Activated CD8-positive, alpha-beta T cell treated with anti-CD3 and anti-CD28 coated beads, Interleukin-2, amount 10 ng/mL, durations not matched to agents 7 days and 5 days (primary cell): ENCODE results near the gene AQP12A. TPM values are rescaled to one million over a fixed set of nuclear protein-coding genes. Genes with fewer than 3 reads are reported as not detected.
"Not testable (repeated sequence)": the region's sequence is repeated elsewhere in the genome, so short reads cannot be mapped to it uniquely, and the experiment has no call there.

ENCODE experiments used
- ATAC-seq: fragments of 150-1000 bp; cut with Tn5 transposase; one replicate; pipeline ENCODE4 v1.10.0; 2021; ENCODE audit warnings: moderate library complexity
- CTCF ChIA-PET: fragments of 350-600 bp; sonication (Branson Sonifier 250); formaldehyde crosslinking; loops from one replicate; lab custom pipeline; 2021; ENCODE audit warnings: antibody characterized with exemption; lab: Charles Lee
- POLR2A ChIA-PET: fragments of 350-600 bp; sonication (Branson Sonifier 250); formaldehyde crosslinking; loops from one replicate; lab custom pipeline; 2021; ENCODE audit warnings: antibody characterized with exemption; lab: Charles Lee
- DNase-seq: peaks from one replicate; pipeline ENCODE4 v3.0.0-alpha.2; 2020
- H3K27ac Mint-ChIP-seq: one replicate; pipeline ENCODE4 v1.8.0; 2021; ENCODE audit warnings: mild to moderate bottlenecking, mixed read lengths
- H3K27me3 Mint-ChIP-seq: one replicate; pipeline ENCODE4 v1.8.0; 2021; ENCODE audit warnings: low read depth, mixed read lengths
- H3K36me3 Mint-ChIP-seq: one replicate; pipeline ENCODE4 v1.8.0; 2021; ENCODE audit warnings: low read depth, mixed read lengths
- H3K4me1 Mint-ChIP-seq: one replicate; pipeline ENCODE4 v1.8.0; 2021; ENCODE audit warnings: low read depth, mixed read lengths
- H3K4me3 Mint-ChIP-seq: one replicate; pipeline ENCODE4 v1.8.0; 2021; ENCODE audit warnings: mild to moderate bottlenecking, mixed read lengths
- H3K9me3 Mint-ChIP-seq: one replicate; pipeline ENCODE4 v1.8.0; 2022; ENCODE audit warnings: mixed read lengths; ENCODE audit not compliant: insufficient read depth
- total RNA-seq, 2 experiments: library from RNA; stranded (reverse); gene quantifications; one replicate each; pipeline ENCODE4 v1.2.3, GENCODE V29; 2021

AQP12A gene
- total RNA-seq, 2 experiments from 2014 or later: not detected

DNA sequence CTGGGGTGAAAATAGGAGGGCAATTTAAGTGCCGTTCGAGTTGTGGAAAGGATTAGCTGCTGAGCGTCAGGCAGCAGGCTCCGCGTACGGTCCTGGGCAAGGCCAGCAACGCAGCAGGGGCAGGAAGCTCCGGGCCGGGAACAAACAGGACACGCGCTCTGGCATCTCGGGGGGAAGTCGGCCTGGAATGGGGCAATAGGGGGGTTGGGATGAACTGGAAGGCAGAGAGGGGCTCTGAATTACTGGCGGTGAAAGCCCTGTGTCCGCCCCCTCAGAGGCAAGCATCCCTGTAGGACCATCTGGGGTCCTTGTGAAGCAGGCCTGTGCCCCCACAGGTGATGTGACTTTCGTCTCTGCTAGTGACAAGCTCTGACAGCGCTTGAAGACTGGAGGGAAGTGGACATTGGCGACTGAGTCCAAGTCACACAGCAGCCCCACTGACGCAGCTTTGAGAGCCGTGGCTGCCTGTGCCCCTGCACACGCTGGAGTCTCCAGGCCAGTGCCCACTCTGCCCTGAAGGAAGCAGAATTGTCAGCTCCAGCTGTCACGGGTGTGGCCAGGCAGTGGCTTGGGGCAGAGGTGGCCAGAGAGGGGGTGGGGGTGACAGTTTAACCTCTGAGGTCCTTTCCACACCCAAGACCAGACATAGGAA lies 44.0 kb upstream of the AQP12A start:
- Mint-ChIP-seq H3K36me3 (no peaks in the 10 kb centered on the region), H3K4me3 (no peak overlapping the region), H3K9me3 (no peaks in the 10 kb centered on the region), H3K4me1 (peaks cover 12% of the 10 kb centered on the region), H3K27ac (no peak overlapping the region), H3K27me3 (peaks cover 33% of the 10 kb centered on the region)
- ATAC-seq (no peak), DNase-seq (peak; percentile 15)
- ChIA-PET CTCF (no interaction called here), POLR2A (no interaction called here)

DNA sequence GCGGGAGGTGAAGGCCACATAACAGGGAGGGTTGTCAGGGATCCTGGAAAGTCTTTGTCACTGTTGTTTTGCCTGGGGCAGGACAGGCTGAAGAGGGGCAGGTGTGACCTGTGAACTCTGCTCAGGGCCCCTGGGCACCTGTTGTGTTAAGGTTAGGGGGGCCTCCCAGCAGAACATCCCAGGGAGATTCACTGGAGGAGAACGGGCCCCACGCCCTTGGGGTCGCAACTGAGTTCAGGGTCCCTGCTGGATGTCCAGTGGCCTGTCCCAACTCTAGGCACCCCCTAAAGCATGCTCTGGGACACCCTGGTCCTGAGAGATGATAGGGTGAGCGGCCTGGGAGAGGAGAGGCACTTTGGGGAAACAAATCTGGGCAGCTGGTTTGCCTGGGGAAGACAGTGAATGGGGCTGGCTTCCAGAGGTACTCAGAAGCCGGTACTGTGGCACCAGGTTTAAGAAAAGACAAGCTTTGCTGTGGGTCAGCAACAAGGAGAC lies 43.5 kb upstream of the AQP12A start:
- H3K4me1 Mint-ChIP-seq: peaks cover 12% of the 10 kb centered on the region
- no peaks in the 10 kb centered on the region for H3K36me3 Mint-ChIP-seq
- ChIA-PET POLR2A (no interaction called here), CTCF (no interaction called here)
- peaks cover 34% of the 10 kb centered on the region for H3K27me3 Mint-ChIP-seq
- ATAC-seq: no peak
- DNase-seq: peak; percentile 13
- H3K9me3 Mint-ChIP-seq: no peaks in the 10 kb centered on the region
- no peak overlapping the region for H3K27ac Mint-ChIP-seq
- no peak overlapping the region for H3K4me3 Mint-ChIP-seq

DNA sequence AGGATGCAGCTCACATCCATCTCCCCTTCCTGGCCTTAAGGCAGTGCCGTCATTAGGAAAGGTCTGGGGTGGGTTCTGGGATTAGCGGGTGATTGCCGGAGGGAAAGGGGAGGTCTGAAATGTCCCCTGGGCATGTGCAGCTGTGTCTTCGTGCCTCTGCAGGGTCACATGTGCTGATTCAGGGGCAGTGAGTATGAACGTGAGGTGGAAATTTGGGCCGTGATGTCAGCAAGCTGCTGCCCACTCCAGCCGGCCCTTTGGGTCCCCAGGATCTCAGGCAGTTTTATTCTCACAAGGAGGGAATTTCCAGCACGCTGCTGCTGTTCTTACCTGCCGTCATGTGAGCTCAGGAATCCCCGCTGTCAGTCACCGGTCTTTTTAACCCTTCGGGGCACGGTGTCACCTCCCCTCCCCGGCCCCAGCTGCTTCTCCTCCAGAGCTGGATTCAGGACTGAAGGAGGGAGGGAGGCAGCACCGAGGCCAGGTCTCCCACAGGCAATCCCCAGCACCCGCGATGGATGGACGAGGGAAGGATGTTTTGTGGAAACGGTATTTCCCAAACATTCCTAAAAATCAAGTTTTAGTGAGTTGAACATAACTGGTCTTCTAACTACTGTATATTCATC lies 42.9 kb upstream of the AQP12A start:
- no peaks in the 10 kb centered on the region for H3K9me3 Mint-ChIP-seq
- H3K27me3 Mint-ChIP-seq: peaks cover 34% of the 10 kb centered on the region
- no peak overlapping the region for H3K27ac Mint-ChIP-seq
- POLR2A ChIA-PET: no interaction called here
- DNase-seq (peak; percentile 19), ATAC-seq (no peak)
- peaks cover 12% of the 10 kb centered on the region for H3K4me1 Mint-ChIP-seq
- no peaks in the 10 kb centered on the region for H3K36me3 Mint-ChIP-seq
- H3K4me3 Mint-ChIP-seq: no peak overlapping the region
- CTCF ChIA-PET: interaction anchor here (0.8 kb wide), 1 partner anchor 135 kb away, joined by 3 read pairs; no protein-coding TSS in a partner anchor

DNA sequence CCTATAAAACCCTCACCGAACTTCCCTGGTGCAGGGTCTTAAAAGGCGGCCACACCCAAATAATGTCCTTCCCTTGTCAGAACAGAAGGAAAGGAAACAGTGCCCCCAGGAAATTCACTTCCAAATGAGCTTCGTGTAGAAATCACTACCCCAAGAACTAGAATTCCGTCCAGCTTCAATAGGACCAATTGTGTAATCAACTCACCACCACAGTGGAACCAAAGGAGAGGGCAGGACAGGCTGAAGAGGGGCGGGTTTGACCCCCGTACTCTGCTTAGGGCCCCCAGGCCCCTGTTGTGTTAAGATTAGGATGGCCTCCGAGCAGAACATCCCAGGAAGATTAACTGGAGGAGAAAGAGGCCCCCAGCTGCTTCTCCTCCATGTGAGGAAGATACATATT lies 42.3 kb upstream of the AQP12A start:
- Mint-ChIP-seq H3K9me3 (no peaks in the 10 kb centered on the region), H3K4me3 (no peak overlapping the region), H3K4me1 (peaks cover 12% of the 10 kb centered on the region), H3K27me3 (peaks cover 36% of the 10 kb centered on the region), H3K27ac (no peak overlapping the region), H3K36me3 (no peaks in the 10 kb centered on the region)
- CTCF ChIA-PET: interaction anchor here (0.8 kb wide), 1 partner anchor 135 kb away, joined by 3 read pairs; no protein-coding TSS in a partner anchor
- POLR2A ChIA-PET: no interaction called here
- DNase-seq (peak; percentile 11), ATAC-seq (no peak)

DNA sequence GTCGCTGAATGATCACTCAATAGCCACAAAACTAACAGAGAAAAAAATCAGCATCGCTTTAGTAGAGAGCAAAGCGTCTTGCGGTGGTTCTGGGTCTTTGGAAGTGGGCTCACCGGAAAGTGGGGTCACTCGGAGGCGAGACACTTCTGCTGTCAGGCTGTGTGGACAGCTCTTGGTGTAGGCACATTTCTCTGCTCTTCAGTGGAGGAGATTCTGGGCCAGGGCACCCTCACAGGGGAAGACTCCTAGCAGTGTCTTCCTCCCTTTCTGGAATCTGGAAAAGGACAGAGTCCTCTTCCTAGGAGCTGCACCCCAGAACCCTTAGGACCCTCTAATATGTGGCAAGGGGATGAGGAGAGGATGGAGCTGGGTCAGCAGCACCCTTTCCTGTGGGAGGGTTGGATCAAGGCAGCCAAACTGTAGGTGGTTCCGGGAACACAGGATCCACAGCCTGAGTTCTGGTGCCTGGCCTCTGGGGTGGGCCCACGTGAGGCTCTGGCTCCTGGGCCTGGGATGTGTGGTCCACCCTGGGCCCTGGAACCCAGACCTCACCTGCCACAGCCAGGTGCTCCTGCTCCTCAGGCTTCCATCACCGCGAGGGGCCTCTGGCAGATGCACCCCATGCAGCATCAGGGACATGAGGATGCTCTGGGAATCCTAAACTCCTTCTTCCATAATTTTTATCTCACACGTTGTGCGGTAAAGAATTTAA lies 41.3 kb upstream of the AQP12A start:
- POLR2A ChIA-PET: no interaction called here
- DNase-seq (peak; percentile 19), ATAC-seq (no peak)
- CTCF ChIA-PET: no interaction called here
- Mint-ChIP-seq H3K27ac (no peak overlapping the region), H3K4me1 (peaks cover 15% of the 10 kb centered on the region), H3K9me3 (no peaks in the 10 kb centered on the region), H3K36me3 (no peaks in the 10 kb centered on the region), H3K4me3 (no peak overlapping the region), H3K27me3 (peaks cover 47% of the 10 kb centered on the region)

DNA sequence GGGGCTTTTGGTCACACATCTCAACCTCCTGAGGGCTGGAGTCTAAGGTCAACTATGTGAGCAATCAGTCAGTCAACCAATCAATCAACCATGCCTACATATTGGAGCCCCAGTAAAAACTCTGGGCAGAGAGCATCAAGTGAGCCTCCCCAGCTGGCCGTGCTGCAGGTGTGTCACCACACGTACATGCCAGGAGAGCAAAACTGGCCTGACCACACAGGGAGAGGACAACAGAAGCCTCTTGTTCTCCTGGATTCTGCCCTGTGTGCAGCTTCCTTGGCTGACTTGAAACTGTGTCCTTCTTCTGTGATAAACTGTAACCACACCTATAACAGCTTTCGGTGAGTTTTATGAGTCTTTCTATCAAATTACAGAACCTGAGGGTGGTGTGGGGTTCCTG lies 40.5 kb upstream of the AQP12A start:
- H3K27me3 Mint-ChIP-seq: peaks cover 48% of the 10 kb centered on the region

DNA sequence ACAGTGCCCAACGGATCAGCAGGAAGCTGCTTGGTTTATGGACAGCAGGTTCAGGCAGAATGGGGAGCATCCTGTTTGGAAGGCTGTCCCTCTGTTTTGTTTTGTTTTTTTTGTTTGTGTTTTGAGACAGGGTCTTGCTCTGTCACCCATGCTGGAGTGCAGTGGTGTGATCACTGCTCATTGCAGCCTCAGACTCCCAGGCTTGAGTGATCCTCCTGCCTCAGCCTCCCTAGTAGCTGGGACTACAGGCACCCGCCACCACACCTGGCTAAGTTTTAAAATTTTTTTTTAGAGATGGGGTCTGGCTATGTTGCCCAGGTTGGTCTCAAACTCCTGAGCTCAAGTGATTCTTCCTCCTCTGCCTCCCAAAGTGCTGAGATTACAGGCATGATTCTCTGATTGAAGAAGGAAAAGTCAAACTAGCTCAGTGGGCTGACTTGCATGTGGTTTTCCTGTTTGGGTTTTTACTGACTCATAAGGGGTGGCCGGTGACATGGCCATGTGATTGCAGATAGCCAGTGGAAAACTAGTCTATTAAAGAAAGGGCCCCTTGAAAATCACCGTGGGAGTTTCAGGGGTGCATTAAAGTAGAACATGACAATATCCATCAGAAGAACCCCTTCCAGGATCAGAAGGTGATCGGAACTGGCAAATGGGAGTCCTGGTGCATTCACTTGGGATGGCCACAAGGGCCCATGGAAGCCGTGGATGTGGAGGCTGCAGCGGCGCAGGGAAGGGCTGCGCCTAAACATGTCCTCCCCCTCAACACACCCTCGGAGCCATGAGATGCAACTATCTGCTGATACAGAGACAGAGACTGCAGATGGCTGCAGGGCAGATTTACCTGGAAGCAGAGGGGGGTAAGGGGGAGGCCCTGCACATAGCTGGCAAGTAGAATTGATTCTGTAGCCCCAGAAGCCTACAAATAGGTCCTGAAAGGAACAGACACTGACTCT lies 35.5 kb upstream of the AQP12A start:
- CTCF ChIA-PET: interaction anchor here (0.9 to 1.5 kb wide), 5 partner anchors 31 to 142 kb away, joined by 3 to 7 read pairs (median 4); partner anchors contain the start of genes CAPN10 and GPR35

More for the DNA sequence above, 40.5 kb upstream of the AQP12A start:
- no peaks in the 10 kb centered on the region for H3K36me3 Mint-ChIP-seq
- ChIA-PET POLR2A (no interaction called here), CTCF (interaction anchor here (1.0 kb wide), 1 partner anchor 137 kb away, joined by 3 read pairs; no protein-coding TSS in a partner anchor)
- DNase-seq (no peak), ATAC-seq (no peak)
- H3K4me3 Mint-ChIP-seq: no peak overlapping the region
- H3K9me3 Mint-ChIP-seq: no peaks in the 10 kb centered on the region
- H3K27ac Mint-ChIP-seq: no peak overlapping the region
- peaks cover 17% of the 10 kb centered on the region for H3K4me1 Mint-ChIP-seq

DNA sequence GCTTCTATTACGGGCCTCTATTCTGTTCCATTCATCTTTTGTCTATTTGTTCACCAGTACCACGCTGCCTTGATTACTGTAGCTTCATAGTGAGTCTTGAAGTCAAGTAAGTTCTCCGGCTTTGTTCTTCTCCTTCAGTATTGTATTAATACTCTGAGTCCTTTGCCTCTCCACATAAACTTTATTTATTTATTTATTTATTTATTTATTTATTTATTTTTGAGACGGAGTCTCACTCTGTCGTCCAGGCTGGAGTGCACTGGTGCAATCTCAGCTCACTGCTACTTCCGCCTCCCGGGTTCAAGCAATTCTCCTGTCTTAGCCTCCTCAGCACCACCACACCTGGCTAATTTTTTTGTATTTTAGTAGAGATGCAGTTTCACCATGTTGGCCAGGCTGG lies 31.8 kb upstream of the AQP12A start:
- H3K27ac Mint-ChIP-seq, DNase-seq, H3K9me3 Mint-ChIP-seq, CTCF ChIA-PET, H3K4me3 Mint-ChIP-seq, H3K36me3 Mint-ChIP-seq, ATAC-seq: not testable (repeated sequence)
- H3K4me1 Mint-ChIP-seq: peaks cover 22% of the 10 kb centered on the region
- POLR2A ChIA-PET: interaction anchor here (0.6 kb wide), 1 partner anchor 1820 kb away, joined by 3 read pairs; no protein-coding TSS in a partner anchor
- H3K27me3 Mint-ChIP-seq: peaks cover 49% of the 10 kb centered on the region

More for the DNA sequence above, 35.5 kb upstream of the AQP12A start:
- Mint-ChIP-seq H3K36me3 (no peaks in the 10 kb centered on the region), H3K27me3 (peaks cover 56% of the 10 kb centered on the region), H3K4me3 (no peak overlapping the region), H3K4me1 (peaks cover 23% of the 10 kb centered on the region), H3K9me3 (no peaks in the 10 kb centered on the region), H3K27ac (no peak overlapping the region)
- ATAC-seq: peak; percentile 67
- POLR2A ChIA-PET: no interaction called here
- peak; percentile 61 for DNase-seq

DNA sequence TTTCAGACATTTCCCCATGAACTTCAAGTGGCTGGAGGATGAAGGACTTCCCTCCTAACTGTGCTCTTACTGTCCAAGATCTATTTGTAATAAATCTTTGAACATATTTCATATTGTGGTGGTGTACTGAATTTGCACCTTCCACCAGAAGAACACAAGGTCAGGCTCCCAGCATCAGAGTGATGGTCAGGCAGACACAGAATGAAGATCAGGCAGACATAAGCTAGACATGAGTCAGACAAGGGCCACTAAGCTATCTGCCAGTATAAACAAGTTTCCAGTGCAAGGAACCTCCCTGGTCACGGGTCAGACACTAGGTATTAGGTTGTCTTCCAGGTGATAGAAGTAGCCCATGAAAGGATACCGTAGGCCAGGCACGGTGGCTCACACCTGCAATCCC lies 29.0 kb upstream of the AQP12A start:
- peaks cover 8% of the 10 kb centered on the region for H3K9me3 Mint-ChIP-seq

DNA sequence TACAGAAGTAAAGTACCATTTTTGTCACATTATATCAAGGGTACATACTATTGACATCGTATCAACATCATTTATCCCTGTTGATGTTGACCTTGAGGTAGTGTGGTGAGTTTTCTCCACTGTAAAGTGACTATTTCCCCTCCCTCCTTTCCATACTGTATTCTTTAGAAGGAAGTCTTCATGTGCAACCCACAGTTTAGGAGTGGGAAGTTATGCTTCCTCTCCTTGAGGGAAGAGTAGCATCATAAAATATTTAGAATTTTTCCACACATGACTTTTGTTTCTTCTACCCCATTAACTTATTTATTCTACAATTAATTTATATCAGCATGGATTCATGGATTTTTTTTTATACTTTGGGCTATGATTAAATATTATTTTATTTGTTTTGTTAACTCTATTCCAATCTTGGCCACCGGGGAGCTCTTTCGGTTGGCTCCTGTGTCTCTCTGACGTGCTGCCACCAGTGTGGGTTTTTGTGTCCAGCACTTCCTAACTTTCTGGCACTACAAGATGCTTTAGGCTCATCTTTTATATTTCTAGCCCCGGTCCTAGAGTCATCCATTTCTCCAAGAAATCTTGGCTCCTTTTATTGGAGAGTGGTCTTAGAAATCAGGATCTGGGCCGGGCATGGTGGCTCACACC lies 28.0 kb upstream of the AQP12A start:
- DNase-seq: no peak
- H3K9me3 Mint-ChIP-seq: peaks cover 8% of the 10 kb centered on the region
- ChIA-PET CTCF (no interaction called here), POLR2A (no interaction called here)
- peaks cover 45% of the 10 kb centered on the region for H3K27me3 Mint-ChIP-seq
- ATAC-seq: no peak
- H3K27ac Mint-ChIP-seq: no peak overlapping the region
- H3K36me3 Mint-ChIP-seq: no peaks in the 10 kb centered on the region
- no peaks in the 10 kb centered on the region for H3K4me1 Mint-ChIP-seq
- H3K4me3 Mint-ChIP-seq: no peak overlapping the region

More for the DNA sequence above, 29.0 kb upstream of the AQP12A start:
- ChIA-PET POLR2A (no interaction called here), CTCF (no interaction called here)
- no peaks in the 10 kb centered on the region for H3K4me1 Mint-ChIP-seq
- H3K27me3 Mint-ChIP-seq: peaks cover 51% of the 10 kb centered on the region
- DNase-seq (peak; percentile 13), ATAC-seq (no peak)
- no peak overlapping the region for H3K4me3 Mint-ChIP-seq
- H3K27ac Mint-ChIP-seq: no peak overlapping the region
- no peaks in the 10 kb centered on the region for H3K36me3 Mint-ChIP-seq

DNA sequence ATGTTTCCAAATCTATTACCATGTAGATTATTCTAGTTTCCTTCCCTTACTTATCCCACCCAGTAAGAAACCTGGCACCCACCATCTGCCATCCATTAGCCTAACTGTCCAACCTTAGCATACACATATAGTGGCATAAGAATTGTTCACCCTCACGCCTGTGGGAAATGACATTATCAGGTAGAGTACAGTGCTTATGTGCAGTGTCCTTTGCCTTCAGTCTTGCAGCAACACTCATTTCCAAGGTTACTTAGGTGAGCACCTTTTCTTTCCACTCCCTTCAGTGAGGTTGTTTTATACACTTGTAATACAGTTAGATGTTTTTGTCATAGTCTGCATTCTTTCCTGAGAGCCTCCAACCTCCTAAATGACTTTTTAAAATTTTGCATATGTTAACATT lies 27.0 kb upstream of the AQP12A start:
- Mint-ChIP-seq H3K9me3 (peaks cover 8% of the 10 kb centered on the region), H3K27ac (no peak overlapping the region), H3K4me3 (no peak overlapping the region), H3K4me1 (no peaks in the 10 kb centered on the region), H3K27me3 (peaks cover 39% of the 10 kb centered on the region), H3K36me3 (no peaks in the 10 kb centered on the region)
- ATAC-seq (no peak), DNase-seq (no peak)
- ChIA-PET CTCF (no interaction called here), POLR2A (no interaction called here)
